CD4-positive, alpha-beta T cell (primary cell): Measurements from ENCODE around the gene DGLUCY. TPM values are rescaled to one million over a fixed set of nuclear protein-coding genes. Genes with fewer than 3 reads are reported as not detected.

Experiments used
- ATAC-seq: fragments of 200-7000 bp; cut with Tn5 transposase; one replicate; pipeline ENCODE4 v1.10.0; 2022; ENCODE audit warnings: mild to moderate bottlenecking; ENCODE audit not compliant: poor library complexity
- CTCF ChIA-PET: fragments of 350-600 bp; sonication (Branson Sonifier 250); formaldehyde crosslinking; loops from one replicate; lab custom pipeline; 2021; ENCODE audit warnings: antibody characterized with exemption, inconsistent platforms; lab: Charles Lee
- POLR2A ChIA-PET: fragments of 350-600 bp; sonication (Branson Sonifier 250); formaldehyde crosslinking; loops from one replicate; lab custom pipeline; 2021; ENCODE audit warnings: antibody characterized with exemption, inconsistent platforms; lab: Charles Lee
- DNase-seq, 14 experiments: peaks; one replicate each; pipeline ENCODE4 v3.0.0-alpha.2; 2013 to 2020; ENCODE audit warnings: mixed read lengths in 2 of 14
- H3K27ac ChIP-seq, 2 donors: one replicate each; pipeline versions ENCODE4 v1.5.1 to v1.7.0; 2013; ENCODE audit warnings: low read length in 2 of 2, low read depth in 1 of 2, mild to moderate bottlenecking in 1 of 2
- H3K27me3 ChIP-seq, 2 experiments: 1 replicate in 1 of 2; 2 replicates in 1 of 2; pipeline versions ENCODE4 v1.6.1 to v1.7.0; 2013; ENCODE audit warnings: low read length in 2 of 2, control low read depth in 1 of 2, mild to moderate bottlenecking in 1 of 2, moderate library complexity in 1 of 2; ENCODE audit not compliant: insufficient read depth in 2 of 2, control insufficient read depth in 1 of 2
- H3K36me3 ChIP-seq: one replicate; pipeline ENCODE4 v1.6.1; 2013; ENCODE audit warnings: low read length, control low read depth; ENCODE audit not compliant: insufficient read depth
- H3K4me1 ChIP-seq: one replicate; pipeline ENCODE4 v1.6.1; 2013; ENCODE audit warnings: low read length, control low read depth; ENCODE audit not compliant: insufficient read depth
- H3K4me3 ChIP-seq: one replicate; pipeline ENCODE4 v1.5.1; 2013; ENCODE audit warnings: mild to moderate bottlenecking, low read length, moderate library complexity
- H3K9me3 ChIP-seq, 2 experiments: 1 replicate in 1 of 2; 2 replicates in 1 of 2; pipeline versions ENCODE4 v1.6.1 to v1.7.0; 2013; ENCODE audit warnings: low read length in 2 of 2, mild to moderate bottlenecking in 2 of 2, control low read depth in 1 of 2, moderate library complexity in 1 of 2; ENCODE audit not compliant: control insufficient read depth in 1 of 2, insufficient read depth in 1 of 2
- H3K27ac Mint-ChIP-seq: one replicate; pipeline ENCODE4 v1.8.0; 2020; ENCODE audit warnings: mixed read lengths
- H3K27me3 Mint-ChIP-seq: one replicate; pipeline ENCODE4 v1.8.0; 2021; ENCODE audit warnings: mixed read lengths
- H3K36me3 Mint-ChIP-seq: one replicate; pipeline ENCODE4 v1.8.0; 2021; ENCODE audit warnings: low read depth, mixed read lengths
- H3K4me1 Mint-ChIP-seq: one replicate; pipeline ENCODE4 v1.8.0; 2021; ENCODE audit warnings: low read depth, mixed read lengths
- H3K4me3 Mint-ChIP-seq: one replicate; pipeline ENCODE4 v1.8.0; 2020; ENCODE audit warnings: mild to moderate bottlenecking, mixed read lengths
- H3K9me3 Mint-ChIP-seq: one replicate; pipeline ENCODE4 v1.8.0; 2020; ENCODE audit warnings: mixed read lengths
- intact Hi-C, 2 experiments: fragments of 100-400 bp; cut with DNase I in 1 of 2; cut with micrococcal nuclease in 1 of 2; formaldehyde crosslinking; loops; one replicate each; pipeline versions ENCODE4 v1.15.1 to v1.9.0; 2023 to 2025; cut with DNase I, micrococcal nuclease
- total RNA-seq, 174 experiments: library from RNA in 2 of 174; stranded (reverse) in 2 of 174; gene quantifications; one replicate each; pipeline ENCODE4 v1.2.3 and lab custom pipeline; 2021 to 2026
- TF ChIP-seq, protein P1 (sequence below): fragments of 200-600 bp; IDR thresholded peaks from one replicate; pipeline ENCODE4 v1.8.0; 2022; ENCODE audit warnings: antibody characterized with exemption, mild to moderate bottlenecking

The DGLUCY gene
- total RNA-seq, 2 experiments from 2014 or later: 33.0 to 34.9 TPM

GRCh38 chr14:91129261-91129660 lies 15.4 kb downstream of the DGLUCY start:
- ChIA-PET POLR2A (no interaction called here), CTCF (interaction anchor here (2.1 kb wide), 1 partner anchor 44 kb away, joined by 4 read pairs; no protein-coding TSS in a partner anchor)
- no peak for DNase-seq
- Mint-ChIP-seq H3K4me3 (no peak overlapping the region), H3K9me3 (no peaks in the 10 kb centered on the region), H3K4me1 (peaks cover 25% of the 10 kb centered on the region), H3K27ac (peak overlapping the region; percentile 16), H3K36me3 (peaks cover 89% of the 10 kb centered on the region), H3K27me3 (no peaks in the 10 kb centered on the region)
- intact Hi-C loops: no loop called here
- no peak for ATAC-seq
- Histone ChIP-seq H3K4me1 (peaks cover 14% of the 10 kb centered on the region), H3K9me3 (peaks cover 0 to 4% of the 10 kb centered on the region in 2 experiments), H3K36me3 (peaks cover 42% of the 10 kb centered on the region), H3K27me3 (no peaks in the 10 kb centered on the region), H3K27ac (no peak overlapping the region), H3K4me3 (no peak overlapping the region)
- TF ChIP-seq, protein P1, sequence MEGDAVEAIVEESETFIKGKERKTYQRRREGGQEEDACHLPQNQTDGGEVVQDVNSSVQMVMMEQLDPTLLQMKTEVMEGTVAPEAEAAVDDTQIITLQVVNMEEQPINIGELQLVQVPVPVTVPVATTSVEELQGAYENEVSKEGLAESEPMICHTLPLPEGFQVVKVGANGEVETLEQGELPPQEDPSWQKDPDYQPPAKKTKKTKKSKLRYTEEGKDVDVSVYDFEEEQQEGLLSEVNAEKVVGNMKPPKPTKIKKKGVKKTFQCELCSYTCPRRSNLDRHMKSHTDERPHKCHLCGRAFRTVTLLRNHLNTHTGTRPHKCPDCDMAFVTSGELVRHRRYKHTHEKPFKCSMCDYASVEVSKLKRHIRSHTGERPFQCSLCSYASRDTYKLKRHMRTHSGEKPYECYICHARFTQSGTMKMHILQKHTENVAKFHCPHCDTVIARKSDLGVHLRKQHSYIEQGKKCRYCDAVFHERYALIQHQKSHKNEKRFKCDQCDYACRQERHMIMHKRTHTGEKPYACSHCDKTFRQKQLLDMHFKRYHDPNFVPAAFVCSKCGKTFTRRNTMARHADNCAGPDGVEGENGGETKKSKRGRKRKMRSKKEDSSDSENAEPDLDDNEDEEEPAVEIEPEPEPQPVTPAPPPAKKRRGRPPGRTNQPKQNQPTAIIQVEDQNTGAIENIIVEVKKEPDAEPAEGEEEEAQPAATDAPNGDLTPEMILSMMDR: no peak

- H3K4me1 Mint-ChIP-seq: peaks cover 13% of the 10 kb centered on the region
- intact Hi-C loops: no loop called here
- Histone ChIP-seq H3K4me3 (no peak overlapping the region), H3K4me1 (peaks cover 4% of the 10 kb centered on the region), H3K27ac (no peak overlapping the region), H3K27me3 (no peaks in the 10 kb centered on the region), H3K36me3 (peaks cover 26% of the 10 kb centered on the region), H3K9me3 (no peaks in the 10 kb centered on the region)
- no peaks in the 10 kb centered on the region for H3K9me3 Mint-ChIP-seq
- CTCF ChIA-PET: no interaction called here
- TF ChIP-seq, protein P1: no peak
- DNase-seq (no peak), ATAC-seq (no peak)
- POLR2A ChIA-PET: no interaction called here
- H3K36me3 Mint-ChIP-seq: peaks cover 45% of the 10 kb centered on the region
- no peak overlapping the region for H3K27ac Mint-ChIP-seq
- H3K4me3 Mint-ChIP-seq: no peak overlapping the region
- no peaks in the 10 kb centered on the region for H3K27me3 Mint-ChIP-seq
Observed at GRCh38 chr14:91135039-91135438, 21.2 kb downstream of the DGLUCY start.

GRCh38 chr14:91138511-91139359 lies 24.9 kb downstream of the DGLUCY start:
- Histone ChIP-seq H3K4me3 (no peak overlapping the region), H3K27ac (no peak overlapping the region), H3K36me3 (peaks cover 17% of the 10 kb centered on the region), H3K9me3 (no peaks in the 10 kb centered on the region), H3K27me3 (no peaks in the 10 kb centered on the region), H3K4me1 (peaks cover 23% of the 10 kb centered on the region)
- ChIA-PET CTCF (interaction anchor here (0.6 to 1.3 kb wide), 8 partner anchors 23 to 236 kb away, joined by 3 to 5 read pairs (median 3); partner anchors contain the start of gene DGLUCY), POLR2A (interaction anchor here (0.6 to 1.1 kb wide), 3 partner anchors 13 to 78 kb away, joined by 4 to 5 read pairs (median 4); partner anchors contain the start of gene RPS6KA5)
- ATAC-seq (peak; percentile 74), DNase-seq (peak in 10 of 14 experiments; percentile 19 to 77 (median 30))
- no peaks in the 10 kb centered on the region for H3K27me3 Mint-ChIP-seq
- H3K36me3 Mint-ChIP-seq: peaks cover 31% of the 10 kb centered on the region
- no peaks in the 10 kb centered on the region for H3K9me3 Mint-ChIP-seq
- TF ChIP-seq, protein P1: peak; percentile 61
- no peak overlapping the region for H3K4me3 Mint-ChIP-seq
- no peak overlapping the region for H3K27ac Mint-ChIP-seq
- H3K4me1 Mint-ChIP-seq: peaks cover 36% of the 10 kb centered on the region
- intact Hi-C loops: loop anchor here in 1 of 2 experiments (1.0 kb wide), 1 partner anchor 235 kb away; no protein-coding TSS in a partner anchor
